GM18870 (cell line): Measurements from ENCODE around the gene MSI1.
"Not testable (repeated sequence)": the region's sequence is repeated elsewhere in the genome, so short reads cannot be mapped to it uniquely, and the experiment has no call there.

Source experiments
- ATAC-seq: cut with Tn5 transposase; IDR thresholded peaks from one replicate; pipeline ENCODE4 v1.9.1; 2021; ENCODE audit warnings: moderate library complexity; ENCODE audit not compliant: unreplicated experiment

The MSI1 gene

GRCh38 chr12:120358412-120359100 is 10.4 kb downstream of the MSI1 start:
- no peak for ATAC-seq

DNA sequence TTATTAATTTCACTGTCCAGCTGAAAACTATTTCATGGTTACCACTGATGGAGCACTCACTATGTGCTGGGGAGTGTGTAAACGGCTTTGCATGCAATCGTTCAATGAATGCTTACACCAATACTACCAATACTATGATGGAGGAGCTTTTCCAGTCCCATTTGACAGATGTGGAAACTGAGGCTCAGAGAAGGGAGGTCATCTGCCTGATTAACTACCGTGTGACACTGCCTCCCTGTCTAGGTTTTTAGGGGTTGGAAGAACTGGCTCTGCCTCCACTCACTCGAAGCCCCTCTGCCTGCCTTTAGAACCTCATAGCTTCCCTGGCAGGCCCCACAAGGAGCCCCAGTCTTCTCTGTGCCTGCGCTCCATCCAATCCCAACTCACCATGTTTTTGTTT is 11.9 kb downstream of the MSI1 start:
- ATAC-seq: no peak

- no peak for ATAC-seq
Measured at GRCh38 chr12:120356567-120357030, 12.4 kb downstream of the MSI1 start.

- ATAC-seq: no peak
Measured at GRCh38 chr12:120353556-120354317, 15.2 kb downstream of the MSI1 start.

- no peak for ATAC-seq
Measured at GRCh38 chr12:120353136-120353535, 15.8 kb downstream of the MSI1 start.

- no peak for ATAC-seq
Measured at GRCh38 chr12:120352117-120352516, 16.8 kb downstream of the MSI1 start.

GRCh38 chr12:120350576-120351350 is 18.2 kb downstream of the MSI1 start:
- ATAC-seq: no peak

DNA sequence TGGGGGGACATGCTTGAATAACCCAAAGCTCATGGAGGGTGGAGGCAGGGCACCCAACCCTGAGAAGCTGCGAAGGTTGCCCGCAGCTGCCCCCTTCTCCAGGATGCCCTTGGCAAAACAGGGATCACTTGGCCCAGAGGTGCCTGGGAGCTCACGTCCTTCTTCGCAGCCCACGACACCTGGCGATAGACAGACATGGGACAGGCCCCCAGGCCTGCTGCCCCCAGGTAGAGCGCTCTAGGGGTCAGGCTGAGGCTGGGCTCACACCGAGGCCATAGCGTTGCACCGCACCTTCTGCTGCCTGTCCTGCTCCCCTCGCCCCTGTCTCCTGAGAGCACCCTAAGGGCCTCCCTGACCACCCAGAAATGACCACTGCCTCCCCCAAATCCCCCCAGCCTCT is 21.2 kb downstream of the MSI1 start:
- no peak for ATAC-seq

GRCh38 chr12:120346681-120347080 is 22.3 kb downstream of the MSI1 start:
- ATAC-seq: no peak

- no peak for ATAC-seq
Measured at GRCh38 chr12:120346031-120346430, 22.9 kb downstream of the MSI1 start.

GRCh38 chr12:120343692-120344091 is 25.3 kb downstream of the MSI1 start:
- ATAC-seq: no peak

GRCh38 chr12:120343039-120343537 is 25.9 kb downstream of the MSI1 start:
- no peak for ATAC-seq

DNA sequence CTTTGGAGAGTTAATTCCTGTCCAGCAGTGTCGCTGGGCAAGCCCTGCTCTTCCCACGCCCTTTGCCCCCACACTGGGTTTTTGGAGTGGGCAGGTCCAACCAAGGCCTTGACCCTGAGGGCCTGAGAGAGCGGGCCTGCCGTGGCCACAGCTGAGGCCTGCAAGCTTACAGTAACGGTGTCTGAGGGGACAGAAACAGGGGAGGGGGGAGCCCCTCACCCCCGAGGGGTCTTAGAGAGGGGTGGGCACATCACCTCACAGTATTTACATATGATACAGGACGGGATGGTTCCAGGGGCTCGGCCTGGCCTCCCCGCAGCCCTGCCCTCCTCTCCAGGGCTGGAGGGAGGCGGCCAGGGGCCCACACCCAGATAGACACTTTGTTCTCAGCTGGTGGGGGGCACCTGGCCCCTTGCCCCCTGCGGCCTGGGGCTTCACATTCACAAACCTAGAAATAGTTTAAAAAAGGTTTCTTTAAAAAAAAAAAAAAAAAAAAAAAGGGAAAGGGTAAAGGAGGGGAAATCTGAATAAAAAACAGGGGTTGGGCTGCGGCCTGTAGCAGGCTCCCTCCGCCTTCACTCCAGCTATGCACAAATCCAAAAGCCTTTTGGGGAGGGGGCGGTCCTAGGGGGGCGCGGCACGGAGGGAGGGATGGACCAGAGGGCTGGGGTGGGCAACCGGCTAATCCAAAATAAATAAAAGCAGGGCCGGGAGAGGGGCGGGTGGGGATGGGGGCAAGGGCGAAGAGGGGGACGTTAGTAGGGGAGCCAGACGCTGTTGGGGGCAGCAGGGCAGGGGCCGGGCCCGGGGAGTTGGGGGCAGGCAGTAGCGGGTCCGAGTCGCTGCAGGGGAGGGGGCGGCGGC is 26.6 kb downstream of the MSI1 start:
- no peak for ATAC-seq

GRCh38 chr12:120339256-120339655 is 29.7 kb downstream of the MSI1 start:
- ATAC-seq: no peak

DNA sequence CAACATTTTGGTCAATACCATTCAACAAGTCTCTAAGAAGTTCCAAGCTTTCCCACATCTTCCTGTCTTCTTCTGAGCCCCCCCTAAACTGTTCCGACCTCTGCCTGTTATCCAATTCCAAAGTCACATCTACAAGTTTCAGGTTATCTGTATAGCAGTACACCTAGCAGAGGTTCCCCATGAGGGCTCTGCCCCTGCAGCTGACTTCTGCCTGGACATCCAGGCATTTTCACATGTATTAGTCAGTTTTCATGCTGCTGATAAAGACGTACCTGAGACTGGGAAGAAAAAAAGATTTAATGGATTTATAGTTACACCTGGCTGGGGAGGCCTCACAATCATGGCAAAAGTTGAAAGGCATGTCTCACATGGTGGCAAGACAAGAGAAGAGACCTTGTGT is 31.2 kb downstream of the MSI1 start:
- ATAC-seq: no peak

DNA sequence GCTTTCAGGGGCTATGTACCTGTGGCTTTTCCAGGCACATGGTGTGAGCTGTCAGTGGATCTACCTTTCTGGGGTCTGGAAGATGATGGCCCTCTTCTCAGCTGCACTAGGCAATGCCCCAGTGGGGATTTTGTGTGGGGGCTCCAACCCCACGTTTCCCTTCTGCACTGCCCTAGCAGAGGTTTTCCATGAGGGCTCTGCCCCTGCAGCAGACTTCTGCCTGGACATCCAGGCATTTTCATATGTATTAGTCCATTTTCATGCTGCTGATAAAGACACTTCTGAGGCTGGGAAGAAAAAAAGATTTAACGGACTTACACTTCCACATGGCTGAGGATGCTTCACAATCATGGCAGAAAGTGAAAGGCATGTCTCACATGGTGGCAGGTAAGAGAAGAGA is 32.6 kb downstream of the MSI1 start:
- ATAC-seq: not testable (repeated sequence)

- ATAC-seq: not testable (repeated sequence)
Measured at GRCh38 chr12:120335447-120335846, 33.5 kb downstream of the MSI1 start.

- ATAC-seq: no peak
Measured at GRCh38 chr12:120332523-120332922, 36.4 kb downstream of the MSI1 start.

GRCh38 chr12:120332041-120332440 is 36.9 kb downstream of the MSI1 start:
- ATAC-seq: no peak

DNA sequence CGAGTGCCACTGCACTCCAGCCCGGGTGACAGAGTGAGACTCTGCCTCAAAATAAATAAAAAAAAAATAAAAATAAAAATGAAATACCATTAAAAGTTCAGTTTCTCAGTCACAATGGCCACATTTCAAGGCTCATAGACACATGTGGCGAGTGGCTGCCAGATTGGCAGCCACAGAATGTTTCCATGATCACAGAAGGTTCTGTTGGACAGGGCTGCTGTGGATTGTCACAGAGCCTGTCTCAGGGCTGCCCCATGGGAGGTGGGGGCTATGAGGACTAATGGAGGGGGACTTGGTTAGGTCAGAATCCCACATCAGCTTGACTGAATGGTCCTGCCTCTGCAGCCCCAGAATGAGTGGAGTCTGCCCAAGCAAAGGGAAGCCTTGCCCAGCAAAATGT is 37.6 kb downstream of the MSI1 start:
- ATAC-seq: no peak

- ATAC-seq: no peak
Measured at GRCh38 chr12:120328228-120328627, 40.7 kb downstream of the MSI1 start.
